OCI-LY3 (cell line): ENCODE data around the gene ARNT2.

Experiments
- H2AFZ ChIP-seq: fragments of 200-600, 300-600 bp; shearing (Covaris generic); 2 replicates; pipeline ENCODE4 v1.6.0; 2014; ENCODE audit warnings: antibody characterized with exemption, low read depth, low read length
- H3K27ac ChIP-seq: fragments of 200-600, 300-600 bp; sonication (generic); 2 replicates; pipeline ENCODE4 v1.5.1; 2014; ENCODE audit warnings: mild to moderate bottlenecking, low read length, moderate library complexity, mixed read lengths
- H3K27me3 ChIP-seq: fragments of 200-600, 300-600 bp; sonication (generic); 2 replicates; pipeline ENCODE4 v1.6.1; 2014; ENCODE audit warnings: low read depth, low read length, mixed read lengths
- H3K36me3 ChIP-seq: fragments of 200-600, 300-600 bp; sonication (generic); replicated peaks from 2 replicates; pipeline ENCODE3; 2014; ENCODE audit warnings: low read depth, low read length, mixed read lengths
- H3K4me1 ChIP-seq: fragments of 300-600, 200-600 bp; sonication (generic); 2 replicates; pipeline ENCODE4 v1.6.1; 2014; ENCODE audit warnings: low read length, mixed read lengths
- H3K4me2 ChIP-seq: fragments of 200-600, 300-600 bp; sonication (generic); 2 replicates; pipeline ENCODE4 v1.6.1; 2014; ENCODE audit warnings: low read length, mixed read lengths
- H3K4me3 ChIP-seq: fragments of 300-600, 200-600 bp; sonication (generic); 2 replicates; pipeline ENCODE4 v1.5.1; 2014; ENCODE audit warnings: antibody characterized with exemption, mild to moderate bottlenecking, low read length, moderate library complexity
- H3K79me2 ChIP-seq: fragments of 300-600, 200-600 bp; shearing (Covaris generic); 2 replicates; pipeline ENCODE4 v1.6.1; 2014; ENCODE audit warnings: mild to moderate bottlenecking, low read length, mixed read lengths
- H3K9ac ChIP-seq: fragments of 300-600, 200-600 bp; shearing (Covaris generic); 2 replicates; pipeline ENCODE4 v1.6.0; 2014; ENCODE audit warnings: mild to moderate bottlenecking, low read length, moderate library complexity
- H3K9me3 ChIP-seq: fragments of 200-600, 300-600 bp; shearing (Covaris generic); 2 replicates; pipeline ENCODE4 v1.6.1; 2014; ENCODE audit warnings: low read length, mixed read lengths; ENCODE audit not compliant: insufficient read depth
- H4K20me1 ChIP-seq: fragments of 200-600, 300-600 bp; sonication (generic); 2 replicates; pipeline ENCODE4 v1.6.1; 2016; ENCODE audit warnings: low read length, mixed read lengths; ENCODE audit not compliant: insufficient read depth
- EZH2phosphoT487 ChIP-seq: fragments of 200-600 bp; shearing (Covaris generic); IDR thresholded peaks from 2 replicates; pipeline ENCODE4 v1.6.1; 2018; ENCODE audit warnings: antibody characterized with exemption, mixed run types, low read depth
- TF ChIP-seq, protein P1 (sequence below): fragments of 200-600, 300-600 bp; sonication (generic); IDR thresholded peaks from 2 replicates; pipeline ENCODE4 v1.5.1; 2014; ENCODE audit warnings: antibody characterized with exemption, low read length, low read depth

The ARNT2 gene

DNA sequence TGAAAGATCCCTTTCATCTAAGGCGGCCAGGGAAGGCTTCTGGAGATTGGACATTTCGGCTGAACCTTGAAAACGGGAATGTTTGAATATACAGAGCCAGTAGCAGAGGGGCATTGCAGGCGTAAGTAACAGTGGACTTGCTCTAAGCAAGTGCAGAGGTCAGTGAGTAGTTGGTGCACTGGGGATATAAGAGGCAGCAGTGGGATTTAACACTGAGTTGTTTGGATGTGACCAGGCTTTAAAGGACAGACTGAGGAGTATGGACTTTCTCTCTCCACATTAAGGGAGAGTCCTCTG is 1.3 kb downstream of the ARNT2 start:
- Histone ChIP-seq H4K20me1 (no peaks in the 10 kb centered on the region), H3K27ac (no peak overlapping the region), H3K9me3 (no peaks in the 10 kb centered on the region), H3K27me3 (peaks cover 55% of the 10 kb centered on the region), H3K36me3 (no peaks in the 10 kb centered on the region), H3K4me3 (0 out of 2 replicates have a peak overlapping the region, but pooled peaks have one; percentile 82), H3K79me2 (no peaks in the 10 kb centered on the region), H3K9ac (no peak overlapping the region), H3K4me1 (peaks cover 6% of the 10 kb centered on the region), H2AFZ (no peak overlapping the region), H3K4me2 (peak overlapping the region; percentile 84; the same call in 1 of the 2 replicates)
- TF ChIP-seq EZH2phosphoT487 = no peak
- TF ChIP-seq, protein P1, sequence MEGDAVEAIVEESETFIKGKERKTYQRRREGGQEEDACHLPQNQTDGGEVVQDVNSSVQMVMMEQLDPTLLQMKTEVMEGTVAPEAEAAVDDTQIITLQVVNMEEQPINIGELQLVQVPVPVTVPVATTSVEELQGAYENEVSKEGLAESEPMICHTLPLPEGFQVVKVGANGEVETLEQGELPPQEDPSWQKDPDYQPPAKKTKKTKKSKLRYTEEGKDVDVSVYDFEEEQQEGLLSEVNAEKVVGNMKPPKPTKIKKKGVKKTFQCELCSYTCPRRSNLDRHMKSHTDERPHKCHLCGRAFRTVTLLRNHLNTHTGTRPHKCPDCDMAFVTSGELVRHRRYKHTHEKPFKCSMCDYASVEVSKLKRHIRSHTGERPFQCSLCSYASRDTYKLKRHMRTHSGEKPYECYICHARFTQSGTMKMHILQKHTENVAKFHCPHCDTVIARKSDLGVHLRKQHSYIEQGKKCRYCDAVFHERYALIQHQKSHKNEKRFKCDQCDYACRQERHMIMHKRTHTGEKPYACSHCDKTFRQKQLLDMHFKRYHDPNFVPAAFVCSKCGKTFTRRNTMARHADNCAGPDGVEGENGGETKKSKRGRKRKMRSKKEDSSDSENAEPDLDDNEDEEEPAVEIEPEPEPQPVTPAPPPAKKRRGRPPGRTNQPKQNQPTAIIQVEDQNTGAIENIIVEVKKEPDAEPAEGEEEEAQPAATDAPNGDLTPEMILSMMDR = no peak

DNA sequence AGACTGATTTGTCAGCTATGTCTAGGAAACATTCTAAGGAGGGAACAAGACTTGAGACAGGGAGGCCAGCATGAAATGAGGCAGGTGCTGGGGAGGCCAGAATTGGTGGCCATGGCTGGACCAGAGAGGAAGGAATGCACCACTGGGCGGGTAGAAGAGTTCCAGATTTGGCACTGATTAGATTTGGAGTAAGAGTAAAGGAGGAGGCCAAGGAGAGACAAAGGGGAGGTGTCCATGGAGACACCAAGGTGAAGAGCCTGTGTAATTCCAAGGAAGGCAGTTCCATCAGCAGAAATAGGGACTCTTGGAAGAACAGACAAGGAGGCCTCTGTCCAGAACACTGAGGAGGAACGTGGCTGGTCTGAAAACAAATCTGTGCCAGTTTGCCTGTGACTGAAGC is 1.8 kb downstream of the ARNT2 start:
- TF ChIP-seq, protein P1 = no peak
- no peak for TF ChIP-seq EZH2phosphoT487

GRCh38 chr15:80411788-80412288 is 7.7 kb downstream of the ARNT2 start:
- no peaks in the 10 kb centered on the region for H3K79me2 ChIP-seq
- no peaks in the 10 kb centered on the region for H3K9me3 ChIP-seq
- TF ChIP-seq, protein P1 = no peak
- TF ChIP-seq EZH2phosphoT487 = no peak
- H3K4me1 ChIP-seq = no peaks in the 10 kb centered on the region
- no peaks in the 10 kb centered on the region for H4K20me1 ChIP-seq
- H2AFZ ChIP-seq = no peak overlapping the region
- H3K27ac ChIP-seq = no peak overlapping the region
- H3K36me3 ChIP-seq = no peaks in the 10 kb centered on the region
- H3K4me2 ChIP-seq = no peak overlapping the region
- peaks cover 49% of the 10 kb centered on the region for H3K27me3 ChIP-seq
- H3K4me3 ChIP-seq = no peak overlapping the region
- H3K9ac ChIP-seq = no peak overlapping the region

More for the DNA sequence above, 1.8 kb downstream of the ARNT2 start:
- H3K4me2 ChIP-seq = no peak overlapping the region
- H3K79me2 ChIP-seq = no peaks in the 10 kb centered on the region
- H3K27me3 ChIP-seq = peaks cover 57% of the 10 kb centered on the region
- H2AFZ ChIP-seq = no peak overlapping the region
- no peak overlapping the region for H3K4me3 ChIP-seq
- no peaks in the 10 kb centered on the region for H4K20me1 ChIP-seq
- no peaks in the 10 kb centered on the region for H3K9me3 ChIP-seq
- no peak overlapping the region for H3K27ac ChIP-seq
- peaks cover 6% of the 10 kb centered on the region for H3K4me1 ChIP-seq
- no peak overlapping the region for H3K9ac ChIP-seq
- no peaks in the 10 kb centered on the region for H3K36me3 ChIP-seq

GRCh38 chr15:80414546-80415357 is 10.6 kb downstream of the ARNT2 start:
- Histone ChIP-seq H3K4me2 (no peak overlapping the region), H3K4me3 (no peak overlapping the region), H3K4me1 (0 out of 2 replicates have a peak, but pooled peaks cover 4% of the 10 kb centered on the region), H3K9ac (no peak overlapping the region), H3K9me3 (no peaks in the 10 kb centered on the region), H3K27ac (no peak overlapping the region), H2AFZ (no peak overlapping the region), H3K27me3 (peaks cover 42% of the 10 kb centered on the region), H4K20me1 (no peaks in the 10 kb centered on the region), H3K79me2 (no peaks in the 10 kb centered on the region), H3K36me3 (no peaks in the 10 kb centered on the region)
- TF ChIP-seq, protein P1 = no peak
- TF ChIP-seq EZH2phosphoT487 = no peak
